Endothelial cell (in vitro differentiated cells): ENCODE measurements around the gene NME7. TPM values are rescaled to one million over a fixed set of nuclear protein-coding genes. Genes with fewer than 3 reads are reported as not detected.

Source experiments
- DNase-seq: peaks from one replicate; pipeline ENCODE4 v3.0.0; 2021; ENCODE audit warnings: low spot score
- H3K27ac Mint-ChIP-seq: one replicate; pipeline ENCODE4 v1.8.0; 2021; ENCODE audit warnings: mixed read lengths, inconsistent platforms; ENCODE audit not compliant: unreplicated experiment
- H3K27me3 Mint-ChIP-seq: one replicate; pipeline ENCODE4 v1.8.0; 2021; ENCODE audit warnings: mild to moderate bottlenecking, moderate library complexity, mixed read lengths, inconsistent platforms; ENCODE audit not compliant: unreplicated experiment
- H3K36me3 Mint-ChIP-seq: one replicate; pipeline ENCODE4 v1.8.0; 2021; ENCODE audit warnings: mild to moderate bottlenecking, low read depth, mixed read lengths, inconsistent platforms; ENCODE audit not compliant: unreplicated experiment
- H3K4me1 Mint-ChIP-seq: one replicate; pipeline ENCODE4 v1.8.0; 2021; ENCODE audit warnings: mild to moderate bottlenecking, mixed read lengths, inconsistent platforms; ENCODE audit not compliant: unreplicated experiment
- H3K4me3 Mint-ChIP-seq: one replicate; pipeline ENCODE4 v1.8.0; 2021; ENCODE audit warnings: mild to moderate bottlenecking, mixed read lengths, inconsistent platforms; ENCODE audit not compliant: unreplicated experiment
- H3K9me3 Mint-ChIP-seq: one replicate; pipeline ENCODE4 v1.8.0; 2021; ENCODE audit warnings: mixed read lengths, inconsistent platforms; ENCODE audit not compliant: unreplicated experiment
- total RNA-seq: library from RNA; stranded (reverse); fragmentation: NEBNext Ultra II Directional; extraction: Animal tissue kit (Norgen Biotek cat#: 25700); gene quantifications from one replicate; pipeline ENCODE4 v1.2.1, GENCODE V29; 2021; ENCODE audit not compliant: unreplicated experiment
- TF ChIP-seq, protein P1 (sequence below): fragments of 200-600 bp; sonication (generic); IDR thresholded peaks from one replicate; pipeline ENCODE4 v1.5.0; 2021; ENCODE audit warnings: antibody characterized with exemption; ENCODE audit not compliant: unreplicated experiment

NME7 gene
- total RNA-seq, 1 donor from 2014 or later: 18.9 TPM

GRCh38 chr1:169148472-169149252, 218.9 kb downstream of the NME7 start:
- Mint-ChIP-seq H3K36me3 (no peaks in the 10 kb centered on the region), H3K4me3 (no peak overlapping the region), H3K27me3 (peaks cover 2% of the 10 kb centered on the region), H3K4me1 (peaks cover 5% of the 10 kb centered on the region), H3K9me3 (no peaks in the 10 kb centered on the region), H3K27ac (no peak overlapping the region)
- TF ChIP-seq, protein P1, sequence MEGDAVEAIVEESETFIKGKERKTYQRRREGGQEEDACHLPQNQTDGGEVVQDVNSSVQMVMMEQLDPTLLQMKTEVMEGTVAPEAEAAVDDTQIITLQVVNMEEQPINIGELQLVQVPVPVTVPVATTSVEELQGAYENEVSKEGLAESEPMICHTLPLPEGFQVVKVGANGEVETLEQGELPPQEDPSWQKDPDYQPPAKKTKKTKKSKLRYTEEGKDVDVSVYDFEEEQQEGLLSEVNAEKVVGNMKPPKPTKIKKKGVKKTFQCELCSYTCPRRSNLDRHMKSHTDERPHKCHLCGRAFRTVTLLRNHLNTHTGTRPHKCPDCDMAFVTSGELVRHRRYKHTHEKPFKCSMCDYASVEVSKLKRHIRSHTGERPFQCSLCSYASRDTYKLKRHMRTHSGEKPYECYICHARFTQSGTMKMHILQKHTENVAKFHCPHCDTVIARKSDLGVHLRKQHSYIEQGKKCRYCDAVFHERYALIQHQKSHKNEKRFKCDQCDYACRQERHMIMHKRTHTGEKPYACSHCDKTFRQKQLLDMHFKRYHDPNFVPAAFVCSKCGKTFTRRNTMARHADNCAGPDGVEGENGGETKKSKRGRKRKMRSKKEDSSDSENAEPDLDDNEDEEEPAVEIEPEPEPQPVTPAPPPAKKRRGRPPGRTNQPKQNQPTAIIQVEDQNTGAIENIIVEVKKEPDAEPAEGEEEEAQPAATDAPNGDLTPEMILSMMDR: no peak
- DNase-seq: no peak

DNA sequence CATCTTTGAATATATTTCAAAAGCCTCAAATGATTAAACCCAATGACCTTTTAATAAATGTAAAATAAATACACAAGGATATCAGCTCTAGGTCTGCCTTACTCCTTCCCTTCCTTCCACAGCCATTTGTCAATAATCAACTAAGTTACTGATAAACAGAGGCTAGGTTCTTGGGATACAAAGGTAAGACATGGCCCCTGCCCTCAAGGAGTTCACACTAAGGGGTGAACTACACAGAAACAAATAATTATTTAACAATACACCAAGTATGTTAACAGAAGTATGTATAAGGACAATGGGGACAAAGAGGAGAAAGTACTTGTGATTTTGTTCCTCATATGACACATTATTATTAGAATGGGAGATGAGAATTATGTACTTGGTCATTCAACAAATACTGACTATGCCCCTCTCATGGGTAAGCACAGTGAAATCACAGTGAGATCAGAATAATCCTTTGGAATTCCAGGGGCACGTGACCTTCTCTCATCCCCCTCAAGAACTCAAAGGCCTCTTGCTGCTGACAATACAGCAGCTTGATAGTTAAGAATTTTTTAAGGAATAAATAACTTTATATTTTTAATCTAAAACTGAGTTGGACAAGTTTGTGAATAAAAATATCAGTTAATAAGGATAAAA, 220.9 kb downstream of the NME7 start:
- Mint-ChIP-seq H3K9me3 (no peaks in the 10 kb centered on the region), H3K27me3 (peaks cover 2% of the 10 kb centered on the region), H3K4me1 (peaks cover 5% of the 10 kb centered on the region), H3K27ac (no peak overlapping the region), H3K36me3 (no peaks in the 10 kb centered on the region), H3K4me3 (no peak overlapping the region)
- TF ChIP-seq, protein P1: no peak
- DNase-seq: no peak

- H3K27ac Mint-ChIP-seq: no peak overlapping the region
- TF ChIP-seq, protein P1: no peak
- H3K36me3 Mint-ChIP-seq: no peaks in the 10 kb centered on the region
- H3K4me3 Mint-ChIP-seq: no peak overlapping the region
- H3K4me1 Mint-ChIP-seq: peaks cover 5% of the 10 kb centered on the region
- peaks cover 2% of the 10 kb centered on the region for H3K27me3 Mint-ChIP-seq
- DNase-seq: no peak
- H3K9me3 Mint-ChIP-seq: no peaks in the 10 kb centered on the region
These were observed 222.5 kb downstream of the NME7 start for GRCh38 chr1:169144941-169145626.

- Mint-ChIP-seq H3K4me1 (peaks cover 5% of the 10 kb centered on the region), H3K4me3 (no peak overlapping the region), H3K36me3 (no peaks in the 10 kb centered on the region), H3K27ac (no peak overlapping the region), H3K9me3 (no peaks in the 10 kb centered on the region), H3K27me3 (no peaks in the 10 kb centered on the region)
- TF ChIP-seq, protein P1: no peak
- DNase-seq: no peak
These were observed 223.6 kb downstream of the NME7 start for GRCh38 chr1:169143984-169144383.

DNA sequence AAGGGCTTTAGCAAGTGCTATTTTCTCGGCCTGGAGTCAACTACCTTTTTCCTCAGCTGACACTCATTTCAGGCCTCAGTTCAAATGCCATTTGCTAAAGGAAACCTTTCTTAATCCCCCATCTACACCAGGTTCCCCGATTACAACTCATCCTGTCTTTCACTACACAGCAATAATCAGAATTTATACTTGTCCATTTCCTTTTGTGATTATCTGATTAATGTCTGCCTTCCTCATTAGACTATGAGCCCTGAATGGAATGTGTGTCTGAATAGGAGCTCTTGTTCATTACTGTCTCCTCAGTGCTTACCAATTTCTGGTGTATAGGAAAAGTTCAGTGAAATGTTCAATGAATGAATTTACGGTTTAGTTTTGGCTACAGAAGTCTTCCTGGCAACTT, 224.3 kb downstream of the NME7 start:
- Mint-ChIP-seq H3K27ac (no peak overlapping the region), H3K36me3 (no peaks in the 10 kb centered on the region), H3K4me3 (no peak overlapping the region), H3K27me3 (no peaks in the 10 kb centered on the region), H3K4me1 (peaks cover 4% of the 10 kb centered on the region), H3K9me3 (no peaks in the 10 kb centered on the region)
- no peak for DNase-seq
- TF ChIP-seq, protein P1: no peak
